H9 (cell line): ENCODE data around the gene SFMBT2. TPM values are rescaled to one million over a fixed set of nuclear protein-coding genes. Genes with fewer than 3 reads are reported as not detected.

Experiments
- DNase-seq: peaks from one replicate; pipeline ENCODE4 v3.0.0-alpha.2; 2017
- H2AFZ ChIP-seq: one replicate; pipeline ENCODE4 v1.6.1; 2013; ENCODE audit warnings: mild to moderate bottlenecking, low read length, control low read depth, moderate library complexity
- H2AK5ac ChIP-seq: 2 replicates; pipeline ENCODE4 v1.6.1; 2013; ENCODE audit warnings: low read length, control low read depth, mixed read lengths; ENCODE audit not compliant: insufficient read length
- H2BK120ac ChIP-seq: one replicate; pipeline ENCODE4 v1.6.1; 2013; ENCODE audit warnings: low read depth, mild to moderate bottlenecking, low read length, control low read depth, inconsistent platforms; ENCODE audit not compliant: poor library complexity, severe bottlenecking
- H2BK12ac ChIP-seq: 2 replicates; pipeline ENCODE4 v1.6.1; 2013; ENCODE audit warnings: low read length, control low read depth, mixed read lengths, low read depth; ENCODE audit not compliant: insufficient read length
- H2BK15ac ChIP-seq: 2 replicates; pipeline ENCODE4 v1.6.1; 2013; ENCODE audit warnings: low read depth, low read length, control low read depth
- H2BK20ac ChIP-seq: one replicate; pipeline ENCODE4 v1.6.1; 2013; ENCODE audit warnings: low read depth, mild to moderate bottlenecking, low read length, control low read depth, inconsistent platforms; ENCODE audit not compliant: poor library complexity, severe bottlenecking
- H2BK5ac ChIP-seq: 2 replicates; pipeline ENCODE4 v1.6.1; 2013; ENCODE audit warnings: low read length, control low read depth, mixed read lengths; ENCODE audit not compliant: insufficient read length
- H3K14ac ChIP-seq: 2 replicates; pipeline ENCODE4 v1.6.1; 2013; ENCODE audit warnings: low read length, control low read depth; ENCODE audit not compliant: insufficient read depth
- H3K18ac ChIP-seq: 2 replicates; pipeline ENCODE4 v1.6.1; 2013; ENCODE audit warnings: low read depth, mild to moderate bottlenecking, mixed read lengths, low read length, control low read depth; ENCODE audit not compliant: insufficient read length
- H3K23ac ChIP-seq: 2 replicates; pipeline ENCODE4 v1.6.1; 2013; ENCODE audit warnings: low read length, control low read depth, mixed read lengths, low read depth; ENCODE audit not compliant: insufficient read length
- H3K23me2 ChIP-seq: 2 replicates; pipeline ENCODE4 v1.6.1; 2013; ENCODE audit warnings: low read depth, mild to moderate bottlenecking, mixed read lengths, low read length, control low read depth; ENCODE audit not compliant: insufficient read length, poor library complexity, severe bottlenecking
- H3K27ac ChIP-seq: 2 replicates; pipeline ENCODE4 v1.5.1; 2013; ENCODE audit warnings: low read length, control low read depth, mixed read lengths, low read depth; ENCODE audit not compliant: insufficient read length
- H3K27me3 ChIP-seq: 2 replicates; pipeline ENCODE4 v1.6.1; 2013; ENCODE audit warnings: low read length, control low read depth, inconsistent platforms; ENCODE audit not compliant: insufficient read depth
- H3K4ac ChIP-seq: 2 replicates; pipeline ENCODE4 v1.6.1; 2013; ENCODE audit warnings: low read depth, mild to moderate bottlenecking, control low read depth, inconsistent platforms, low read length, moderate library complexity
- H3K4me1 ChIP-seq: 2 replicates; pipeline ENCODE4 v1.6.1; 2013; ENCODE audit warnings: low read length, control low read depth, inconsistent platforms; ENCODE audit not compliant: insufficient read depth
- H3K4me2 ChIP-seq: 2 replicates; pipeline ENCODE4 v1.6.1; 2013; ENCODE audit warnings: low read length, control low read depth, mixed read lengths; ENCODE audit not compliant: insufficient read length, insufficient read depth
- H3K56ac ChIP-seq: 2 replicates; pipeline ENCODE4 v1.6.1; 2013; ENCODE audit warnings: low read depth, mild to moderate bottlenecking, mixed read lengths, low read length, control low read depth; ENCODE audit not compliant: insufficient read length
- H3K79me1 ChIP-seq: 2 replicates; pipeline ENCODE4 v1.6.1; 2013; ENCODE audit warnings: low read depth, mild to moderate bottlenecking, moderate library complexity, low read length, control low read depth, inconsistent platforms; ENCODE audit not compliant: insufficient read depth, poor library complexity, severe bottlenecking
- H3K79me2 ChIP-seq: 2 replicates; pipeline ENCODE4 v1.6.1; 2013; ENCODE audit warnings: low read length, control low read depth, inconsistent platforms; ENCODE audit not compliant: insufficient read depth
- H3K9ac ChIP-seq: 2 replicates; pipeline ENCODE4 v1.6.1; 2013; ENCODE audit warnings: low read length, control low read depth, mixed read lengths; ENCODE audit not compliant: insufficient read length; ENCODE audit errors: extremely low read depth
- H3K9me3 ChIP-seq: one replicate; pipeline ENCODE4 v1.6.1; 2013; ENCODE audit warnings: low read depth, low read length, inconsistent platforms; ENCODE audit not compliant: control insufficient read depth
- H3T11ph ChIP-seq: one replicate; pipeline ENCODE4 v1.6.1; 2013; ENCODE audit warnings: mild to moderate bottlenecking, low read length, control low read depth, inconsistent platforms
- H4K20me1 ChIP-seq: one replicate; pipeline ENCODE4 v1.6.1; 2013; ENCODE audit not compliant: control insufficient read depth, insufficient read length, insufficient read depth
- H4K5ac ChIP-seq: 2 replicates; pipeline ENCODE4 v1.6.1; 2013; ENCODE audit warnings: low read depth, mild to moderate bottlenecking, mixed read lengths, low read length, control low read depth; ENCODE audit not compliant: insufficient read length
- H4K8ac ChIP-seq: replicated peaks from 2 replicates; pipeline ENCODE4 v1.6.1; 2013; ENCODE audit warnings: low read length, control low read depth, mixed read lengths, low read depth; ENCODE audit not compliant: insufficient read length
- H4K91ac ChIP-seq: 2 replicates; pipeline ENCODE4 v1.6.1; 2013; ENCODE audit warnings: low read depth, mild to moderate bottlenecking, moderate library complexity, mixed read lengths, low read length, control low read depth; ENCODE audit not compliant: insufficient read length
- H3K27ac Mint-ChIP-seq, 3 experiments: 2 replicates in 2 of 3; 3 replicates in 1 of 3; pipeline ENCODE4 v1.8.0; 2020 to 2021; ENCODE audit warnings: mixed read lengths in 3 of 3, mild to moderate bottlenecking in 1 of 3, moderate library complexity in 1 of 3
- H3K27me3 Mint-ChIP-seq: 2 replicates; pipeline ENCODE4 v1.8.0; 2021; ENCODE audit warnings: low read depth, mild to moderate bottlenecking, moderate library complexity, mixed read lengths
- H3K36me3 Mint-ChIP-seq, 3 experiments: 2 replicates in 2 of 3; 3 replicates in 1 of 3; pipeline ENCODE4 v1.8.0; 2020 to 2021; ENCODE audit warnings: low read depth in 3 of 3, mixed read lengths in 3 of 3; ENCODE audit not compliant: insufficient read depth in 1 of 3
- H3K4me1 Mint-ChIP-seq, 2 experiments: 2 replicates each; pipeline ENCODE4 v1.8.0; 2020; ENCODE audit warnings: mixed read lengths in 2 of 2
- H3K4me3 Mint-ChIP-seq, 2 experiments: 2 replicates in 1 of 2; 3 replicates in 1 of 2; pipeline ENCODE4 v1.8.0; 2020 to 2021; ENCODE audit warnings: mild to moderate bottlenecking in 2 of 2, mixed read lengths in 2 of 2, moderate library complexity in 1 of 2
- H3K9me3 Mint-ChIP-seq, 2 experiments: 2 replicates in 1 of 2; 3 replicates in 1 of 2; pipeline ENCODE4 v1.8.0; 2020; ENCODE audit warnings: mild to moderate bottlenecking in 2 of 2, mixed read lengths in 2 of 2, moderate library complexity in 1 of 2
- CTCF ChIP-seq: fragments of 200-600 bp; sonication (generic); conservative IDR thresholded peaks from 3 replicates; pipeline ENCODE4 v1.8.0; 2021; ENCODE audit warnings: antibody characterized with exemption, mild to moderate bottlenecking
- WGBS: extraction: QIAGEN DNeasy Blood & Tissue Kit; methylation state at CpG from one replicate; pipeline ENCODE4 v1.1.7; 2013; ENCODE audit warnings: missing lambda C conversion rate, low lambda C conversion rate, mixed read lengths; ENCODE audit not compliant: insufficient read length; ENCODE audit errors: extremely low coverage; 5-methylcytosine and 5-hydroxymethylcytosine counted together
- total RNA-seq: library from RNA; stranded (reverse); gene quantifications from 2 replicates; pipeline ENCODE4 v1.2.1, GENCODE V29; 2021

SFMBT2 gene
- total RNA-seq, 1 experiment from 2014 or later, result 5.3 TPM

DNA sequence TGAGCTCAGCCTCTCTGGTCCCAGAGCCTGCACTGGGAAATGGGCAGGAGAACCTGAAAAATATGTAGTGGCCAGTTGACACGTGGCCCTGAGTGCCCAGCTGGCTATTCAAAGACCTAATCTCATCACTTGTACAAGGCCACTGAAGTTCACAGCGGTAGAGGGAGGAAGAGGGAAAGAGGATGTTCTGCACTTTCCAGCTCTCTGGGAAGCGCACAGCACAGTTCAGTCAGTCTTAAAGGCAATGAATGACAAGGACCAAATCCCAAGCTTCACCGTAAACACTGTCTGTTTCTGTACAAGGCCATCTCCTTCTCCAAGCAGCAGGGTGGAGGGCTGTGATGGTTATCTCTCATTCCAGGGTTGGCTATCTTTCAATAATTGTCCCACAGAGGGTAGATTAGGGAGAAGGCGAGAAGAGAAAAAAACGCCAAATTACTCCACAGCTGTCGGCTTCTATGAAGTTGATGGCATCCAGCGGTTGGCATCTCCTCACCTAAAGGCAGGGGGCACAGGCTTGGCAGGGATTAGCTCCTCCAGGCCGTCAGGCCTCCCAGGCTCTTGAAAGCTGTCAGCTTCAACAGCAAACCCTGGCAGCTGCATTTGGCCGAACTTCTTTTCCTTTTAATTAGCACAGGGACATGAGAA, 10.6 kb downstream of the SFMBT2 start:
- no peak overlapping the region for H3K23ac ChIP-seq
- no peak overlapping the region for H3K9ac ChIP-seq
- H3K27ac ChIP-seq, result no peak overlapping the region
- peaks cover 0 to 18% of the 10 kb centered on the region in 2 experiments; a peak in 2 of 4 replicates for H3K4me1 Mint-ChIP-seq
- no peak overlapping the region for H3T11ph ChIP-seq
- no peak overlapping the region for H4K91ac ChIP-seq
- H3K27me3 Mint-ChIP-seq, result peaks cover 9% of the 10 kb centered on the region
- H2BK15ac ChIP-seq, result no peak overlapping the region
- no peak for TF ChIP-seq CTCF
- no peak overlapping the region for H3K18ac ChIP-seq
- no peak overlapping the region for H2BK12ac ChIP-seq
- no peak overlapping the region for H3K4me2 ChIP-seq
- no peaks in the 10 kb centered on the region; a peak in 1 of 7 replicates for H3K36me3 Mint-ChIP-seq
- no peak overlapping the region for H4K5ac ChIP-seq
- peaks cover under 1% of the 10 kb centered on the region for H3K79me1 ChIP-seq
- H4K20me1 ChIP-seq, result no peaks in the 10 kb centered on the region
- H3K4ac ChIP-seq, result no peak overlapping the region
- no peaks in the 10 kb centered on the region for H3K9me3 Mint-ChIP-seq
- no peak overlapping the region for H3K4me3 Mint-ChIP-seq
- no peak overlapping the region for H2AFZ ChIP-seq
- no peak overlapping the region for H4K8ac ChIP-seq
- no peak overlapping the region for H2BK5ac ChIP-seq
- H2BK120ac ChIP-seq, result no peak overlapping the region
- no peaks in the 10 kb centered on the region for H3K23me2 ChIP-seq
- H2AK5ac ChIP-seq, result no peak overlapping the region
- DNase-seq, result no peak
- no peaks in the 10 kb centered on the region for H3K27me3 ChIP-seq
- no peaks in the 10 kb centered on the region; the same call in 1 of the 2 replicates for H3K4me1 ChIP-seq
- H3K56ac ChIP-seq, result no peak overlapping the region
- no peaks in the 10 kb centered on the region for H3K9me3 ChIP-seq
- peaks cover 2% of the 10 kb centered on the region; the same call in 1 of the 2 replicates for H3K79me2 ChIP-seq
- H2BK20ac ChIP-seq, result no peak overlapping the region
- WGBS, result no CpG with 5 or more reads among the region's 10 CpGs
- H3K14ac ChIP-seq, result no peak overlapping the region
- H3K27ac Mint-ChIP-seq, result no peak overlapping the region
